ENCODE results near the gene COL6A2.
"Not testable (repeated sequence)": the region's sequence is repeated elsewhere in the genome, so short reads cannot be mapped to it uniquely, and the experiment has no call there.

The COL6A2 gene

DNA sequence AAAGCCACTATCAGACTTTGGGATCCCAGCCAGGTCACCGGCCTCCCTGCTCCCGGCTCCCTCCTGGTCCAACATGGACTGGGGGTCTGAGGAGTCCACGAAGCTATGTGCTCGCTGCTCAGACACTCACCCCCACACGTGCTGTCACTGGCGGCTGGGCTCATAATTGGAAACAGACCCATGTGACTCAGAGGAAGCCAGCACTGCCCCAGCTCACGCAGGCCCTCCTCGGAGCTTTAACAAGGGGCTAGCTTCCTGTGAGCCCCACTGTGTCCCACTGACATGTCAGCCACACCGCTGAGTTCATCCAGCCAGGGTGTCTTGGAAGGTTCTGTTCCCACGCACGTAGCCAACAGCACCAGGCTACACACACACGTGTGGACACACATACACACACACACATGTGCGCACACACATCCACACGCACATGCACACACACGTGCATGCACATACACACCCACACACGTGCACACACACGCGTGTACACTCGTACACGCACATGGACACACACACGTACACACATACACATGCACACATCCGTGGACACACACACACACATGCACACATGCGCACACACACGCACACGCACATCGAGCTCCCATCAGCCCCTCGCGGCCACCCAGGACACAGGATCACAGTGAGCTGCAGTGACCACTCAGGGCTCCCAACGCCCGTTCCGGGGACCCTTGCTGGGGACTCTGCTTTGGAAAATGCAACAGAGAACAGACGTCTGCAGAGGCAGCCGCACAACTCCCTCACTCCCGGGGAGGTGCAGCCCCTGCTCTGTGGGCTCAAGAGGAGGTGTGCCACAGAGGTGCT, 18.4 kb upstream of the COL6A2 start:
- peak; percentile 93 for DNase-seq (ENCODE audit: low spot score)

DNA sequence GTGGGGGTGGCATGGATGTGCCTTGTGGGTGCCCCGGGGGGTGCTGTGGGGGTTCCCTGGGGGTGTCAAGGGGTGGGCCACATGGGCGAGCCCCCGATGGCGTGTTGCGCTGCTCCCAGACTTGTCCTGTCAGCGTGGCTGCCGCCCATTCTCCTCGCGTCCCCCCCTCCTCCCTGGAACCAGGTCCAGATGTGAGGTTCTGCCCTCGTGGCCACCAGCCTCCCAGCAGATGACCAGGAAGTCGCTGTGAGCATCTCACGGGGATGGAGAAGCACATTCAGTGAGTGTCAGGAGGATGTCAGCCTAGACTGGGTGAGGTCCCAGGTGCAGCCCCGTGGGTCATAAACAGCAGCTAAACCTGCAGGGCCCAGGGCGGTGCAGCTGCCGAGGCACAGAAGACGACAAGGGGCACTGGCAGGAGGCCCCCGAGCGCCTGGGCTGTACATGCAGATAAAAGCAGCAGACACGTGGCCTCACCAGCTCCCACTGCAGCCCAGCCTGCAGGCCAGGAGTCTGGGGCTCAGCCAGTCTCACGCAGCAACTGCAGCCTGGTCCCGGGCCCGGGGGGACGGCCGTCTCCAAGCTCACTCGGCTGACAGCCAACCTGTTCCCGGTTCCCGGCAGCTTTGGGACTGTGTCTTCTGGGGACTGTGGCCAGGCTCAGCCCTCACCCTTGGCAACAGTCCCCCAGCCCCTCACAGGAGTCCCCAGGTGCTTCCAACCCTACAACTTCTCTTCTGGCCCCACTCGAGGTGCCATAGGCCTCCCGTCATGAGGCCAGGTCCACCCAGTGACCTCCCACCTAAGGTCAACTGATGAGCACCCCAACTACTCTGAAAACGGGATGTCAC, 17.5 kb upstream of the COL6A2 start:
- DNase-seq (ENCODE audit: low spot score): no peak

DNA sequence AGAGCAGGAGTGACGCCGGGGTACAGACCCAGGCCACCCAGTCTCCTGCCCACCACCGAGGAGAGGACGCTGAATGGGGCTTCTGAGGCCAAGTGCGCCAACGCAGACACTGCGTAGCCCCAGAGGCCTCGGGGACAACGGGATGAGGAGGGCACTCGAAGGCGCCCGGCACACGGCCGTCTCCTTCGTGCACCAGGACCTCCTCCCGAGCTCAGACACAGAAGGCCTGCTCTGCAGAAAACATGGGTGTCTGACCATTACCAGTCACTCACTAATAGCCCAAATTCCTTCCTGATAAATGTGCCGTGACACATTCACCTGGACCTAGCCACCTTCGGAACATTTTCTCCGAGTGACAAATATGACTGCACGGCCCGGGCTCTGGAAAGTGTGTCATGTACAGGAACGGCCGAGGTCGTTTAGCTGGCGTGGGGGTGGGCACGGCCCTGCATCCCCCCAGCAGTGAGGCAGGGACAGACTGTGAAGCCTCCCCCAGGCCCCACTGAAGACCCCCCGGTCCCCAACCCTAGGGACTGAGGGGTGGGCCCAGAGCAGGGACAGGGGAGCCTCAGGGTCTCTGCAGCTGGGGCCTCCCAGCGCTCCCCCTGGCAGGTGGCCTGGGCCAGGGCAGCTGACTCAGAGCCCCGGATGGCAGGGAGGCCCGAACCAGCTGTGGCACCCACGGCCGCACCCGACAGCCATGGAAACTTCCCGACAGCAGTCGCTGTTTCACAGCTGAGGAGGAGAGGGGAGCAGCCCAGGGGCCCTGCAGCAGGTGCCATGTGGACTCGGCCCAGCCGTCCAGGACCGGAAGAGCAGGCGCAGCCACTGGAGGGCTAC, 16.7 kb upstream of the COL6A2 start:
- DNase-seq (ENCODE audit: low spot score): no peak

DNA sequence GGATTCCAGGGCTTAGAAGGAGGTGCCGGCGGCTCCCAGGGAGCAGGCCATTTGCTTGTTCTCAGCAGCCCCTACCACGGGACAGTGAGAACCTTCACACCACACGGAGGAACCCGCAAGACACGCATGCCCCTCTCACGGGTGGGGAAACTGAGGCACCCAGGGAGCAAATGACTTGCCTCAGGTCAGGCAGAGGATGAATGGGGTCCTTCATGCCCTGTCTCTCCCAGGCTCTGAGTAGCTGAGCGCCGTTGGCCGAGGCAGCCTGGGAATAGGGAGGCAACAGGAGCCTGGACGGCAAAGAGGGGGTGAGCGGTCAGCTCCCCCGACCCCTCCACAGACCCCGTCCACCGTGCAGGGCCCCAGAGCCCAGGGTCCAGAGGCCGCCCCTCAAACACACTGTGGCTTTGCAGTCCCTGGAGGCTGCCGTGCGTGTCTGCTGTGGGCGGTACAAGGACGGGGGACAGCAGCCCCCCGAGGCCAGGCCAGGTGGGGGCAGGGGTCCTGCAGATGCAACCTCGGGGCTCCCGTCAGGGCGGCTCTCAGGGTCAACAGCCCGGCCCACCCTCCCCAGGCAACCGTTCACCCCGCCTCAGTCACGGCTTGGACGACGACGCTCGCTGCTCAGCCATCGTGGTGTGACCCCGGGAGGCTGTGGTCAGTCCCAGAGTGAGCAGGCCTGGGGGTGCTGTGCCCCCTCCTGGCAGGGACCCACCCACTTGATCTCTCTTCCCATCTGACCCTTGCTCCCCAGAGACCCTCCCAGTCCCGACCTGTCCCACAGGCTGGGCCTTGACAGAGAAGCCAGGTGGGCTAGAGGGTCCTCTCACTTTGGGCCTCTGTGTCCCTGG, 15.8 kb upstream of the COL6A2 start:
- DNase-seq (ENCODE audit: low spot score): no peak

DNA sequence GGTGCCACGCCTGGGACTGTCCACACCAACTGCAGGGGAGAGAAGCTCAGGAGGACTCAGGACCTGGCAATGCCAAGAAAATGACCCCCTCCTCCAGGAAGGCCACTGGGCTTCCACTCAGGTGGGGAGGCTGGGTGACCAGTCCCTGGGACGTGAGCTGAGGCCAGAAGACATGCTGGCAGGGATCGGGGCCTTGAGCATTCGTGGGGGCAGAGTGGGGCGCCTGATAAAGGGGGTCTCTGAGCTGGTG, 15.3 kb upstream of the COL6A2 start:
- DNase-seq (ENCODE audit: low spot score): no peak

DNA sequence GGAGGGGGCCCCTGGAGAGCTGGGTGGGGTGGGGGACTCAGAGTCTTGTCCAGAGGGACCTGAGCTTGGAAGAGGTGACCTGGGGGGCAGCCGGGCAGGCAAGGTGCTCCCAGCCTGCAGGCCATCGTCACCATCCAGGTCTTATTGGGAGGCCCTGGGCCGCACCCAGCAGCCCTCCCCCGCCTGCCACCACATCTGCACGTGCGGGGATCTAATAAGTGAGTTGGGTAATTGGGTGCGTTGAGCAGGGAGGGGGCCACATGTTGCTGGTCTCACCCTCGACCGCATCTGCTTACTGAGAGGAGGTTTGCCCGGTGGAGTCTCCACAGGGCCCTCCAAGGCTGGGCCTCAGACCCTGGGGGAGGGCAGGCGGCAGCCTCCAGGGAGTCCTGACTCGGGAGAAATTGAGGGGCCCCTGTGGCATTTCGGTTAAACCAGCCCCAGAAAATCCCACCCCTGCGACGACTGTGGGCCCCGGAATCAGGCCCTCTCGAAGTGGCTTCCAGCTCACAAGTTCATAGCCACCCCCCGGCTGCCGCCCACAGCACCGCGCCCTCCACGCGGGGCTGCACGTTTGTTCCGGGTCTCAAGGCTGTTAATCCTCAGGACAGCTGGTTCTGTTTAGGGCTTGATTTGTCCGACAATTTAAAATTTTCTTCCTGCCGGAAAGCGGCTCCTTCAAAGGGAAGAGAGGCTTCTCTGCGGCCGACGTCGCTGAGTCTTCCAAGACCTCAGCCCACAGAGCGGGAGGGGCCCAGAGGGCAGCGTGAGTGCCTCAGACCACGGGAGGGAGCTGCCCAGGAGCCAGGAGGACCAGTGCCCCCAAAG, 14.7 kb upstream of the COL6A2 start:
- DNase-seq (ENCODE audit: low spot score): no peak

DNA sequence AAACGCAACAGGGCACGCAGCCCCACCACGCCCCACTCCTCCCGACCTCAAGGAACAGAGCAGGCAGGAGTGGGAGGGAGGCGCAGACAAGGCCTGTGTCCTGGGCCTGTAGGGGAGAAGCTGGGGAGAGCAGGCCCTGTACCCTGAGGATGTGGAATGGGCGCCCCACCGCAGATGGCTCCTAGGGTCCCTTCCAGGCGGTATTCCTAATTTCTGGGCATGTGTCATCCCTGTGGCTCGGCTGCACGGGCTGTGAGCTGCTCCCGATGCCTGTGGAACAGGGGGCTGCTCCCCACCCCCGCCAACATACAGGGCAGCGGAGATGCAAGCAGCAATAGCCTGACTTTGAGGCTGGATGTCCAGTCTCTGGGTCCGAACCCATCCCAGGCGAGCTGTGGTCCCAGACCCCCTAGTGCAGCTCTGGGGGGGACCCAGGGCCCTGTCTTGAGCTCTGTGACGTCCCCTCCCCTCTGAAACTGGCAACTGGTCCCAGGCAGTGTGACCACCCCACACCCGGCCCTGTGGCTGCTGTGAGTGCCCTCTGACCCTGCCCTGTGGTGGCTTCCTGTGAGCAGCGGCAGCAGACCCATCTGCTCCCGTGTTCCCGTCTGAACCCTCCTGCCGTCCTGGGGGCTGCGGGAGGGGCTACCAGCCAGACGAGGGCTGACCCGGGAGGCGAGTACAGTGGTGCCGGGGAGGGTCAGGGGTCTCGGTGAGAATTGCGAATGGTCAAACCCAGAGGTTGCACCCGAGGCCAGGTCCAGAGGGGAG, 13.9 kb upstream of the COL6A2 start:
- no peak for DNase-seq (ENCODE audit: low spot score)

DNA sequence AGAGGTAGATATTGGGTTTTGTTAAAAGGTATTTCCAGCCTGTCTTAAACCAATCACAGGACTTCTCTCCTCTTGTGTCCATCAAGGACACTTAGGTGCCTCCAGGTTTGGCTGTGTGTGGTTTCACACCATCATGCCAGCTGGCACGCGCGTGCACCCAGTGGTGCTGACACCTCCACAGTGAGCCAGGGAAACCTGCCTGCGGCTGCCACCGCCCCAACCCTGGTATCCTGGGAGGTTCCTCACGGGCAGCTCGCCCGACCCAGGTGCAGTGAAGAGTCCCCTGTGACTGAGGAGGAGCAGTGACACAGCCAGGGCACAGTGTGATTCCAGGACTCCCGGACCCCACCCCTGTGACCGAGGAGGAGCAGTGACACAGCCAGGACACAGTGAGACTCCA, 13.2 kb upstream of the COL6A2 start:
- no peak for DNase-seq (ENCODE audit: low spot score)

DNA sequence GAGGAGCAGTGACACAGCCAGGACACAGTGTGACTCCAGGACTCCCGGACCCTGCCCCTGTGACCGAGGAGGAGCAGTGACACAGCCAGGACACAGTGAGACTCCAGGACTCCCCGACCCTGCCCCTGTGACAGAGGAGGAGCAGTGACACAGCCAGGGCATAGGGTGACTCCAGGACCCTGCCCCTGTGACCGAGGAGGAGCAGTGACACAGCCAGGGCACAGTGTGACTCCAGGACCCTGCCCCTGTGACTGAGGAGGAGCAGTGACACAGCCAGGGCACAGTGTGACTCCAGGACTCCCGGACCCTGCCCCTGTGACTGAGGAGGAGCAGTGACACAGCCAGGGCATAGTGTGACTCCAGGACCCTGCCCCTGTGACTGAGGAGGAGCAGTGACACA, 12.7 kb upstream of the COL6A2 start:
- DNase-seq (ENCODE audit: low spot score): not testable (repeated sequence)

DNA sequence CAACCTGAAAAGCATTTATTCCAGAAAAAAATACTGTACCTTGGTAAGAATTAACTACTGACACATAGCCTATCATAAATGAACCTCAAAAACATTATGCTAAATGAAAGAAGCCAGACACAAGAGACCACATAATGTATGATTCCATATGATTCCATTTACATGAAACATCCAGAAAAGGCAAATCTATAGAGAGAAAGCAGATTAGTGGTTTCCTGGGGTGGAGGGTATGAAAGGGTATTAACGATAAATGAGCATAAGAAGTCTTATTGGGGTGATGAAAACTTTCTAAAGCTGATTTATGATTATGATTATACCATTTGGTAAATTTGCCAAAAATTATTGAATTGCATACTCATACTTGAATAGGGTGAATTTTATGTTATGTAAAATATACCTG, 10.3 kb upstream of the COL6A2 start:
- DNase-seq (ENCODE audit: low spot score): no peak

DNA sequence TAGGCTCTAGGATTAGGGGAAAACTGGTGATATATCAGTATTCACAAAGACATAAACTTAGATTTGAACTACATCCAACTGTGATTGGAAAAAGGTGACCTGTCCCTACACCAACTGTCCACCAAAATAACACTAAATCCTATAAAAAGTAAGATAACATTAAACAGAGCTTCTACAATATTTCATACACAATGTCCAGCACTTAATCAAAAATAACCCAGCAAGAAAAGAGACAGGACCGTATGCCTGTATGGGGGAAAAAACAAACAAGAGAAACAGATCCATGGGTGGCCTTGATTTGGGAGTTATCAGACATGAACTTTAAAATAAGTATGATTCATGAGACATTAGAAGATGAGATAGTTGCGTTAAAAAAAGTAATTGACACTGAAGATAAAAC, 9.7 kb upstream of the COL6A2 start:
- no peak for DNase-seq (ENCODE audit: low spot score)

DNA sequence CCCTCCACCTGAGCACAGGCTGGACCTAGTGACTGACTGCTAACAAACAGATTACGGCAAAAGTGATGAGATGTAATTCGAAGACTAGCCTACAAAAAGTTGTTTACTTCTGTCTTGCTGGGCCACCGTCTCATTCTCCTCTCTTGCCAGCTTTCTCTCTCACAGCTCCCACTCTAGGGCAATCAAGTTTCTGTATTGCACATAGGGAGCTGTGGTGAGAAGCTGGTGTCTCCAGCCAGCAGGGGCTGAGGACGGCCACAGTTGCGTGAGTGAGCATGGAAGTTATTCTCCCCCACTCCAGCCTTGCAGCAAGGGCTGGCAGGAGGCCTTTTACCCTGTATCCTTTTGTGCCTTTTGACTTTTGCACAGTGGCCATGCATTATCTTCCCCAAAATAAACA, 8.6 kb upstream of the COL6A2 start:
- peak; percentile 18 for DNase-seq (ENCODE audit: low spot score)

DNA sequence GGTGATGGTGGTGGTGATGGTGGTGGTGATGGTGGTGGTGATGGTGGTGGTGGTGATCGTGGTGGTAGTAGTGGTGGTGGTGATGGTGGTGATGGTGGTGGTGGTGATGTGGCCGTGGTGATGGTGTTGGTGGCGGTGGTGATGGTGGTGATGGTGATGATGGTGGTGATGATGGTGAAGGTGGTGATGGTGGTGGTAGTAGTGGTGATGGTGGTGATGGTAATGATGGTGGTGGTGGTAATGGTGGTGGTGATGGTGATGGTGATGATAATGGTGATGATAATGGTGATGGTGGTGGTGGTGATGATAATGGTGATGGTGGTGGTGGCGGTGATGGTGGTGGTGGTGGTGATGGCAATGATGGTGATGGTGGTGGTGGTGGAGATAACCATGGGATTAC, 6.8 kb upstream of the COL6A2 start:
- no peak for DNase-seq (ENCODE audit: low spot score)

DNA sequence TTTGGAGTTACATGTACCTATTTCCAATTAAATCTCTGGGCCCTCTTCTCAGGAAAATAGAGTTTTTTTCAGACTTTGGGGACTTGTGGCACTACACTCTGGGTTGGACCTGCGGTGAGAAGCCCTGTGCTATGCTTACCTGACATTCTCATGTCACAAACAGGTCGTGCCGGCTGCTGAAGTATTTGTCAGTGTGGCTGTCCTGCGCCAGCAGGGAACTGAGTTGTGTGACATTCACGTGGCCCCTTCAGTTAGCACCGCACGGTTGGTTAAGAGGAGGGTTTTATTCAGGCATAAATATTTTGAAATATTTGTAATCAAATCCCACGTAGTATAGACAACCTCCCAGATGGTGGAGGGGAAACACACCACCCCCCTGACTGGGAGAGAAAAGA, 6.3 kb upstream of the COL6A2 start:
- DNase-seq (ENCODE audit: low spot score): no peak

DNA sequence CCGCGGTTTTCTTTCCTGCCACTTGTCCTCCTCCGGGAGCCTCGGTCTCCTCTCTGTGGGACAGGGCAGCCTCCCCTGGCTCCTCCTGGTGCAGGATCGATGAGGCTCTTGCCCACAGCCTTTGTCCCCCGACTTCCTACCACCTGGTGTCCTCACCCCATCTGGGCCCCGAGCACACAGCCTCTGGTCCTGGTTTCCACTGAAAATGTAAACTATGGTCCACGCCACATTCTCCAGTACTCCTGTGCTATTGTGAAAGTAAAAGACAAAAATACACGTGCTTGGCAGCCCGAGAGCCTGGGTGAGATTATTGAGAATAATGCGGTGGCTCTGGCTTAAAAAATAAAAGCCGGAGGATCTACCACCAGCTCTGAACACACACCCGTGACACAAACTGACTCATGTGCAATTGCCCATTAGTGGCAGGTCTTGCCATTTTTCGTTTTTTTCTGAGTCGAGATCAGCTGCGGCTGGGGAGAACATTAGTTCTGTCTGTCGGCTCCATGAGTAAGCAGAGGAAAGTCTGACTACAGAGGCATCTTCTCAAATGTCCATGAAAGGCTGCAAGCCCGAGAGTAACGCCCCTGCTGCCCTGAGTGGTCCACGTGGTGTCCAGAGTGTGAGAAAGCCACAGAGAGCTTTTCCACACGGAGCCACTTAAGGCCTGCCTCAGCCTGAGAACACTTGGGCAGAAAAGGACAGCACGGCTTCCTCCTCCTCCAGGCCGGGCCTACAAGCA, 5.7 kb upstream of the COL6A2 start:
- DNase-seq (ENCODE audit: low spot score): peak; percentile 93

DNA sequence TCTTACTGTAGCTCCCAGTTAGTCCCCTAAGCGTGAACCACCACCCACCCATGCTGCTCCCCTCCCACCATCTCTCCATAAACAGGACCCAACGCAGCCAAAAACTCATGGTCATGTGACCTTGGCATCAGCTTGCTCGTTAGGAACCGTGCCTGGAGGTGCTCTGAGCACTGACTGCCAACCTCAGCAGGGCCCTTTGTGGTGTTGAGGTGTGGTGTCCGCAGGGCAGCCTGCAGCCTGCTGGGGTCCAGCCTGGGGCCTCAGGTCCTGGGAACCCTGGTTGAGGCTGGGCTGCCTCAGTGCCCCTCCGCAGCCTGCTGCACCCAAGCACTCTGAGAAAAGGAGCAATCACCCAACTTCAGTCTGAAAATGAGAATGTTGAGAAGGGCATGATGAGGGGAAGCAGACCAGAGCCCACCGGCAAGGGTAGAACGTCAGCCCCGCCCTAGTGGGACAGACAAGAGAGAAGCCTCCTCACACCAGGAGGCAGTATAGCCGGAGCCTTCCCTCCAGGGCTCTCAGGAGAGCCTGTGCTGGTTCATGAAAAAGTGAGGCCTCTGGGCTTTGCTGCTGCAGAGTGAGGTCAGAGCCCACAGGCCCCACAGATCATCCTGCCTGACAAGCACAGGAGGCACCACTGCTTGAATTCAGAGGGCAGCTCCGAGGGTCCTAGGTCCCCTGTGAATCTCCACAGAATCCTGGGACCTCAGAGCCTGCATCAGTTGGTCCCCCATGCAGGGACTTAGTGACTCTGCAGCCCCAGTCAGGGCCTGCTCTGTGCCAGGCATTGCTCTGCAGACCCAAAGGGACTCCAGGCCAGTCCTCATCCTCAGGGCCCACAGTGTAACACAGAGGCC, 4.9 kb upstream of the COL6A2 start:
- DNase-seq (ENCODE audit: low spot score): peak; percentile 39

DNA sequence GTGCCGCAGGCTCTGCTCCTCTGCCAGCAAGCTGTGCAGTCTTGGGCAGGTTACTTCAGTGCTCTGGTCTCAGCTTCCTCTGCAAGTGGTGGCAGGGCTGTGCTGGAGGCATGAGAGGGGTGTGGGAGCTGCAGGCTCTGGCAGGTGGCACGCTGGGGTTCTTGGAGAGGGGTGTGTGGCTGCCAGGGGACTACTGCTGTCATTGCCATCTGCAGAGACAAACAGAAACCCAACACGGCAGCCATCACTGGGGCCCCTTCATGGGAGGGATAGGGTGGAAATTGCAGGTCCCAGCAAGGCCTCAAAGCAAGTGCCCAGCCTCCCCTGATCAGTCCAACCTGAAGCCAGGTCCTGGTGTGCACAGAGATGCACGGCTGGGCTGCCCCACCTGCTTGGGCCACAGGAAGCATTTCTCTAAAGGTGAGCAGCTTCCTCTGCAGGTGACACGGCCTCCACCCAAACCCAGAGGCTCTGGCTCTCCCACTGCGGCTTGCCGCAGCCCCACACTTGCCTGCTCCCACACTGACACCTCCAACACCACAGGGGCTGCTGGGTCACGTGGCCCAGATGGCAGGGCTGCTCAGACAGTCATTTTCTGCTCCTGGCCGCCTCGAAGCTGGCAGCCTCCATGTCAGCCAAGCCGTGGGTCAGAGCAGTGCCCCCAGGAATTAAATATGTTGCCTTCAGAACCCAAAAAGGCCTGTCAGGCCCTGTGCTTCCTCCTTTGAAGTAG, 4.1 kb upstream of the COL6A2 start:
- no peak for DNase-seq (ENCODE audit: low spot score)
